Sciatic nerve (tissue), 2 donors: ENCODE results near the gene GJB1. TPM values are rescaled to one million over a fixed set of nuclear protein-coding genes. Genes with fewer than 3 reads are reported as not detected.
"Not testable (repeated sequence)": the region's sequence is repeated elsewhere in the genome, so short reads cannot be mapped to it uniquely, and the experiment has no call there.

Experiments used
- ATAC-seq: fragments of 200-7000 bp; cut with Tn5 transposase; one replicate; pipeline ENCODE4 v1.9.1; 2020; ENCODE audit warnings: mild to moderate bottlenecking, moderate library complexity
- DNase-seq: peaks from one replicate; pipeline ENCODE4 v3.0.0-alpha.2; 2020; ENCODE audit warnings: low spot score
- intact Hi-C: fragments of 100-400 bp; cut with DNase I; formaldehyde crosslinking; loops from one replicate; pipeline ENCODE4 v1.14.2; 2022
- total RNA-seq: library from RNA; stranded (reverse); fragmentation: NEBNext Ultra II Directional; extraction: Animal tissue kit (Norgen Biotek cat#: 25700); gene quantifications from one replicate; pipeline ENCODE4 v1.2.1, GENCODE V29; 2021
- donor health status: DM: no; HTN: no; CAD: no.
- donor health status: DM: no; HTN: no; CAD: no.

GJB1 gene
- total RNA-seq = 17.5 TPM

- ATAC-seq (peak; percentile 64), DNase-seq (no peak)
- intact Hi-C loops = no loop called here
Measured at GRCh38 chrX:71222929-71223328, at the start of gene GJB1. TSS of gene GJB1 (plus strand) at chrX:71223224. CDS start at chrX:71223708, 484 bp downstream.

- intact Hi-C loops = no loop called here
- no peak for ATAC-seq
- DNase-seq = no peak
Measured at GRCh38 chrX:71173440-71173839, 49.6 kb upstream of the GJB1 start.

GRCh38 chrX:71174795-71175194 is 48.2 kb upstream of the GJB1 start:
- intact Hi-C loops = no loop called here
- ATAC-seq (no peak), DNase-seq (no peak)

GRCh38 chrX:71175531-71175930 is 47.5 kb upstream of the GJB1 start:
- DNase-seq (no peak), ATAC-seq (no peak)
- intact Hi-C loops = no loop called here

- no peak for ATAC-seq
- intact Hi-C loops = no loop called here
Measured at GRCh38 chrX:71177327-71177726, 45.7 kb upstream of the GJB1 start.

GRCh38 chrX:71178908-71179307 is 44.1 kb upstream of the GJB1 start:
- DNase-seq = no peak
- intact Hi-C loops = no loop called here
- peak; percentile 43 for ATAC-seq

More at GRCh38 chrX:71177327-71177726, 45.7 kb upstream of the GJB1 start:
- no peak for DNase-seq

GRCh38 chrX:71180579-71181265 is 42.3 kb upstream of the GJB1 start:
- DNase-seq, ATAC-seq, intact Hi-C loops: not testable (repeated sequence)

GRCh38 chrX:71181558-71181909 is 41.5 kb upstream of the GJB1 start:
- intact Hi-C loops = no loop called here
- DNase-seq (no peak), ATAC-seq (peak; percentile 25)

GRCh38 chrX:71181910-71182799 is 40.9 kb upstream of the GJB1 start:
- peak; percentile 96 for ATAC-seq
- DNase-seq = peak; percentile 87
- intact Hi-C loops = no loop called here

- no peak for ATAC-seq
- intact Hi-C loops = no loop called here
- DNase-seq = no peak
Measured at GRCh38 chrX:71182871-71183270, 40.2 kb upstream of the GJB1 start.

- intact Hi-C loops = no loop called here
- no peak for DNase-seq
- ATAC-seq = no peak
Measured at GRCh38 chrX:71183341-71183740, 39.7 kb upstream of the GJB1 start.

- intact Hi-C loops = no loop called here
- ATAC-seq = no peak
Measured at GRCh38 chrX:71184092-71184491, 38.9 kb upstream of the GJB1 start.

GRCh38 chrX:71184803-71185495 is 38.1 kb upstream of the GJB1 start:
- DNase-seq = no peak
- no peak for ATAC-seq
- intact Hi-C loops = no loop called here

More at GRCh38 chrX:71184092-71184491, 38.9 kb upstream of the GJB1 start:
- DNase-seq = no peak

GRCh38 chrX:71191248-71191647 is 31.8 kb upstream of the GJB1 start:
- DNase-seq = no peak
- intact Hi-C loops = no loop called here
- ATAC-seq = no peak

- intact Hi-C loops = no loop called here
- no peak for ATAC-seq
- no peak for DNase-seq
Measured at GRCh38 chrX:71195964-71196649, 26.9 kb upstream of the GJB1 start.

- no peak for ATAC-seq
- intact Hi-C loops = no loop called here
- no peak for DNase-seq
Measured at GRCh38 chrX:71198066-71198465, 25.0 kb upstream of the GJB1 start.

- no peak for ATAC-seq
Measured at GRCh38 chrX:71199252-71200008, 23.6 kb upstream of the GJB1 start.

GRCh38 chrX:71210816-71211215 is 12.2 kb upstream of the GJB1 start:
- no peak for ATAC-seq
- intact Hi-C loops = no loop called here

More at GRCh38 chrX:71199252-71200008, 23.6 kb upstream of the GJB1 start:
- intact Hi-C loops = no loop called here
- no peak for DNase-seq

More at GRCh38 chrX:71210816-71211215, 12.2 kb upstream of the GJB1 start:
- DNase-seq = no peak
